HG02981 (cell line): ENCODE data around the gene PRPF40A.
"Not testable (repeated sequence)": the region's sequence is repeated elsewhere in the genome, so short reads cannot be mapped to it uniquely, and the experiment has no call there.

Experiments
- ATAC-seq: cut with Tn5 transposase; IDR thresholded peaks from one replicate; pipeline ENCODE4 v1.9.1; 2021; ENCODE audit warnings: mild to moderate bottlenecking, moderate library complexity; ENCODE audit not compliant: unreplicated experiment

PRPF40A gene

GRCh38 chr2:152717228-152718075 lies at the start of gene PRPF40A:
PRPF40A (minus strand) TSS chr2:152717461; CDS start chr2:152717439, 22 bp downstream.
- ATAC-seq: peak; percentile 64

- ATAC-seq: no peak
Observed at GRCh38 chr2:152766928-152767327, 49.7 kb upstream of the PRPF40A start.

- ATAC-seq: no peak
Observed at GRCh38 chr2:152763651-152764050, 46.4 kb upstream of the PRPF40A start.

- not testable (repeated sequence) for ATAC-seq
Observed at GRCh38 chr2:152763208-152763607, 45.9 kb upstream of the PRPF40A start.

GRCh38 chr2:152762202-152762601 lies 44.9 kb upstream of the PRPF40A start:
- ATAC-seq: no peak

- no peak for ATAC-seq
Observed at GRCh38 chr2:152761214-152761613, 44.0 kb upstream of the PRPF40A start.

- no peak for ATAC-seq
Observed at GRCh38 chr2:152759290-152760072, 42.2 kb upstream of the PRPF40A start.

GRCh38 chr2:152755029-152755428 lies 37.8 kb upstream of the PRPF40A start:
- no peak for ATAC-seq

GRCh38 chr2:152747751-152748150 lies 30.5 kb upstream of the PRPF40A start:
- ATAC-seq: not testable (repeated sequence)

GRCh38 chr2:152743002-152743401 lies 25.7 kb upstream of the PRPF40A start:
- ATAC-seq: peak; percentile 71

- ATAC-seq: peak; percentile 72
Observed at GRCh38 chr2:152740743-152741328, 23.6 kb upstream of the PRPF40A start.

GRCh38 chr2:152739705-152740104 lies 22.4 kb upstream of the PRPF40A start:
- not testable (repeated sequence) for ATAC-seq

GRCh38 chr2:152738438-152738837 lies 21.2 kb upstream of the PRPF40A start:
- ATAC-seq: no peak

GRCh38 chr2:152737509-152737908 lies 20.2 kb upstream of the PRPF40A start:
- not testable (repeated sequence) for ATAC-seq

GRCh38 chr2:152730591-152731333 lies 13.5 kb upstream of the PRPF40A start:
- peak; percentile 89 for ATAC-seq

- ATAC-seq: no peak
Observed at GRCh38 chr2:152729844-152730243, 12.6 kb upstream of the PRPF40A start.

- no peak for ATAC-seq
Observed at GRCh38 chr2:152723918-152724317, 6.7 kb upstream of the PRPF40A start.

- not testable (repeated sequence) for ATAC-seq
Observed at GRCh38 chr2:152722639-152723038, 5.4 kb upstream of the PRPF40A start.

- no peak for ATAC-seq
Observed at GRCh38 chr2:152720794-152721193, 3.5 kb upstream of the PRPF40A start.

GRCh38 chr2:152718909-152719645 lies 1.8 kb upstream of the PRPF40A start:
- ATAC-seq: peak; percentile 20
